ENCODE data around the gene DHTKD1. TPM values are rescaled to one million over a fixed set of nuclear protein-coding genes. Genes with fewer than 3 reads are reported as not detected.
A peak's percentile ranks its signal among the peaks of the same experiment; 100 is the strongest.

The DHTKD1 gene
- polyA plus RNA-seq, 1 experiment, result 21.5 TPM

GRCh38 chr10:12025591-12025990 is 43.2 kb upstream of the DHTKD1 start:
- ChIA-PET POLR2A (interaction anchor here (0.6 kb wide), 1 partner anchor 12 kb away, joined by 7 read pairs; no protein-coding TSS in a partner anchor), CTCF (interaction anchor here (1.3 kb wide), 1 partner anchor 39 kb away, joined by 3 read pairs; no protein-coding TSS in a partner anchor)
- DNase-seq (ENCODE audit: low read depth, low spot score), result no peak
- Histone ChIP-seq H3K4me3 (ENCODE audit: low read depth, low read length) (no peak overlapping the region), H3K9me3 (ENCODE audit: control insufficient read depth, insufficient read depth, low read length) (no peaks in the 10 kb centered on the region), H3K27ac (ENCODE audit: low read depth, low read length) (no peak overlapping the region), H3K27me3 (ENCODE audit: control insufficient read depth, insufficient read depth, low read length) (no peaks in the 10 kb centered on the region)
- no peak for TF ChIP-seq CTCF (IDR thresholded peaks at IDR 0.05; ENCODE audit: low read depth, low read length)

- DNase-seq (ENCODE audit: low read depth, low spot score), result no peak
- no peaks in the 10 kb centered on the region for H3K9me3 ChIP-seq (ENCODE audit: control insufficient read depth, insufficient read depth, low read length)
- no peak overlapping the region for H3K27ac ChIP-seq (ENCODE audit: low read depth, low read length)
- no peak overlapping the region for H3K4me3 ChIP-seq (ENCODE audit: low read depth, low read length)
- POLR2A ChIA-PET, result no interaction called here
- no peak for TF ChIP-seq CTCF (IDR thresholded peaks at IDR 0.05; ENCODE audit: low read depth, low read length)
- H3K27me3 ChIP-seq (ENCODE audit: control insufficient read depth, insufficient read depth, low read length), result no peaks in the 10 kb centered on the region
- CTCF ChIA-PET, result no interaction called here
Observed at GRCh38 chr10:12027539-12027938, 41.2 kb upstream of the DHTKD1 start.

GRCh38 chr10:12031404-12031803 is 37.4 kb upstream of the DHTKD1 start:
- no peak overlapping the region for H3K27ac ChIP-seq (ENCODE audit: low read depth, low read length)
- no peaks in the 10 kb centered on the region for H3K9me3 ChIP-seq (ENCODE audit: control insufficient read depth, insufficient read depth, low read length)
- no peak for TF ChIP-seq CTCF (IDR thresholded peaks at IDR 0.05; ENCODE audit: low read depth, low read length)
- DNase-seq (ENCODE audit: low read depth, low spot score), result no peak
- H3K4me3 ChIP-seq (ENCODE audit: low read depth, low read length), result no peak overlapping the region
- no peaks in the 10 kb centered on the region for H3K27me3 ChIP-seq (ENCODE audit: control insufficient read depth, insufficient read depth, low read length)
- ChIA-PET CTCF (no interaction called here), POLR2A (interaction anchor here (0.7 to 1.0 kb wide), 2 partner anchors 11 to 22 kb away, joined by 3 to 6 read pairs; partner anchors contain the start of gene UPF2)

- TF ChIP-seq CTCF (IDR thresholded peaks at IDR 0.05; ENCODE audit: low read depth, low read length), result no peak
- no peak for DNase-seq (ENCODE audit: low read depth, low spot score)
- Histone ChIP-seq H3K27ac (ENCODE audit: low read depth, low read length) (no peak overlapping the region), H3K4me3 (ENCODE audit: low read depth, low read length) (no peak overlapping the region), H3K27me3 (ENCODE audit: control insufficient read depth, insufficient read depth, low read length) (no peaks in the 10 kb centered on the region), H3K9me3 (ENCODE audit: control insufficient read depth, insufficient read depth, low read length) (no peaks in the 10 kb centered on the region)
- CTCF ChIA-PET, result interaction anchor here (1.4 kb wide), 1 partner anchor 50 kb away, joined by 4 read pairs; no protein-coding TSS in a partner anchor
- POLR2A ChIA-PET, result no interaction called here
Observed at GRCh38 chr10:12036073-12036655, 32.6 kb upstream of the DHTKD1 start.

- no peak for DNase-seq (ENCODE audit: low read depth, low spot score)
Observed at GRCh38 chr10:12041766-12042408, 26.9 kb upstream of the DHTKD1 start.

More at GRCh38 chr10:12041766-12042408, 26.9 kb upstream of the DHTKD1 start:
- ChIA-PET POLR2A (interaction anchor here (0.5 to 1.9 kb wide), 4 partner anchors 11 to 154 kb away, joined by 3 to 15 read pairs (median 6); partner anchors contain the start of genes CDC123, DHTKD1 and NUDT5), CTCF (interaction anchor here (0.9 to 1.2 kb wide), 3 partner anchors 15 to 56 kb away, joined by 3 to 7 read pairs (median 3); no protein-coding TSS in a partner anchor)
- TF ChIP-seq CTCF (IDR thresholded peaks at IDR 0.05; ENCODE audit: low read depth, low read length), result no peak
- Histone ChIP-seq H3K27ac (ENCODE audit: low read depth, low read length) (peak overlapping the region; percentile 99), H3K27me3 (ENCODE audit: control insufficient read depth, insufficient read depth, low read length) (no peaks in the 10 kb centered on the region), H3K4me3 (ENCODE audit: low read depth, low read length) (peak overlapping the region; percentile 95), H3K9me3 (ENCODE audit: control insufficient read depth, insufficient read depth, low read length) (peaks cover 8% of the 10 kb centered on the region)
